Esophagus squamous epithelium (tissue), 4 donors: ENCODE results near the gene CARD14.

Source experiments
- CTCF ChIP-seq, 6 experiments: fragments of 450-650 bp in 4 of 6; fragments of 200-600 bp in 2 of 6; sonication (generic) in 2 of 6; IDR thresholded peaks; one replicate each; pipeline ENCODE4 v1.5.1; 2016 to 2019; ENCODE audit warnings: antibody characterized with exemption in 6 of 6, mild to moderate bottlenecking in 4 of 6, moderate library complexity in 4 of 6
- POLR2A ChIP-seq, 4 donors: fragments of 450-650 bp; IDR thresholded peaks; one replicate each; pipeline ENCODE4 v1.6.1; 2017; ENCODE audit warnings: antibody characterized with exemption in 4 of 4, mild to moderate bottlenecking in 4 of 4, moderate library complexity in 3 of 4

- TF ChIP-seq POLR2A (IDR thresholded peaks at IDR 0.05) (no peak), CTCF (IDR thresholded peaks at IDR 0.05) (no peak)
Observed at GRCh38 chr17:80216473-80217456, 46.9 kb downstream of the CARD14 start.
